Left ventricle myocardium inferior (tissue), 1 donor: Measurements from ENCODE around the gene DVL2. TPM values are rescaled to one million over a fixed set of nuclear protein-coding genes. Genes with fewer than 3 reads are reported as not detected.

ENCODE experiments used
- DNase-seq: peaks from one replicate; pipeline ENCODE4 v3.0.0-alpha.2; 2020
- H3K27ac ChIP-seq: fragments of 200-600 bp; replicated peaks from 2 replicates; pipeline ENCODE4 v1.8.0; 2021
- H3K27me3 ChIP-seq: fragments of 200-600 bp; 2 replicates; pipeline ENCODE4 v1.8.0; 2021; ENCODE audit warnings: low read depth
- H3K36me3 ChIP-seq: fragments of 200-600 bp; 2 replicates; pipeline ENCODE4 v1.8.0; 2021
- H3K4me1 ChIP-seq: fragments of 200-600 bp; 2 replicates; pipeline ENCODE4 v1.8.0; 2021
- H3K4me3 ChIP-seq: fragments of 200-600 bp; 2 replicates; pipeline ENCODE4 v1.8.0; 2021; ENCODE audit warnings: mild to moderate bottlenecking, moderate library complexity
- H3K9me3 ChIP-seq: fragments of 200-600 bp; replicated peaks from 2 replicates; pipeline ENCODE4 v1.8.0; 2021
- CTCF ChIP-seq: fragments of 200-600 bp; IDR thresholded peaks from 2 replicates; pipeline ENCODE4 v1.8.0; 2021; ENCODE audit warnings: antibody characterized with exemption, mild to moderate bottlenecking, borderline replicate concordance
- intact Hi-C: fragments of 100-400 bp; cut with micrococcal nuclease; formaldehyde crosslinking; loops from one replicate; pipeline ENCODE4 v1.11.0; 2022
- total RNA-seq: library from RNA; stranded (reverse); fragmentation: NEBNext Ultra II Directional; extraction: Animal tissue kit (Norgen Biotek cat#: 25700); gene quantifications from one replicate; pipeline ENCODE4 v1.2.1, GENCODE V29; 2021
- donor health status: DM: no; HTN: yes; CAD: no; lungs with severe emphysema.

Gene DVL2
- total RNA-seq, 1 donor from 2014 or later = 19.8 TPM

DNA sequence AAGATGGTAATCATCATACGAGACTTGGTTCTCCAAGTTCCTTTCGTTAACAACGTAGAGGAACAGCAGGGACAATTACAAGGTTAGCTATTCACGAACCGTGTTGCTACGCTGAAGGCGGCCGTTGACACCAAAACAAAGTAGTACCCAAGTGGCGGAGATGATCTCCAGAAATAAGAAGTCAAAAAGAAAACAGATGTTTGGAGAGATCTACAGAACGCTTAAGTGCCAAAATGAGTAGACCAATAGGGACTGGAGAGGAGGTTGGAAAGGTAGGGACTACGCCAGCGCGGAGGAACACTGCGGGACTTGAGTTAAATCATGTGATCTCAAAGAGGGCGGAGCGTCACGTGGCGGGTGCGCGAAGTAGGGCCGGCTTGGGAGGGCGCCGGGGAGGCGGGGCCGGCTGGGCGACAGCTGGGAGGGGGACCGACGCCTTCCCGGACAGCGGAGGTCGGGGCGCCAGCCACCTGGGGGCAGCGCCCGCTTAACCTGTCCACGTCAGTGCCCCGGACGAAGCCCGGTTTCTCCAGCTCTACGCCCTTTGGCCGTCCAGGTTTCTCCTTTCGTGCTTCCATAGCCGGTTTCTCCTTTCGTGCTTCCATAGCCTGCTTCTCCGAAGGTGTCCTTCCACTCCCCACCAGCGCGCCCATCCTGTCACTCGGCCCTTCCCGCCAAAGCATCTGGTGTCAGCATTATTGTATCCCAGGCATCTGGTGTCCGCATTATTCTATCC lies 8.6 kb upstream of the DVL2 start:
- H3K27ac ChIP-seq = peak overlapping the region; percentile 99
- TF ChIP-seq CTCF = no peak
- no peaks in the 10 kb centered on the region for H3K27me3 ChIP-seq
- H3K4me1 ChIP-seq = peaks cover 45% of the 10 kb centered on the region
- no peaks in the 10 kb centered on the region for H3K9me3 ChIP-seq
- DNase-seq = peak; percentile 97
- intact Hi-C loops = no loop called here
- H3K4me3 ChIP-seq = peak overlapping the region; percentile 97
- peaks cover 48% of the 10 kb centered on the region for H3K36me3 ChIP-seq

GRCh38 chr17:7241783-7242716 lies 7.7 kb upstream of the DVL2 start, which contains the start of gene GABARAP:
GABARAP (minus strand) TSS chr17:7242449; CDS start chr17:7242330, 119 bp downstream.
- intact Hi-C loops = no loop called here
- no peak for TF ChIP-seq CTCF
- H3K4me3 ChIP-seq = peak within 1 kb of the TSS; percentile 97
- H3K4me1 ChIP-seq = peaks cover 52% of the 10 kb centered on the region
- H3K9me3 ChIP-seq = no peaks in the 10 kb centered on the region
- peak within 1 kb of the TSS; percentile 99 for H3K27ac ChIP-seq
- H3K27me3 ChIP-seq = no peaks in the 10 kb centered on the region
- H3K36me3 ChIP-seq = peaks cover 47% of the 10 kb centered on the region
- DNase-seq = peak; percentile 95

GRCh38 chr17:7241090-7241733 lies 6.9 kb upstream of the DVL2 start:
- no peaks in the 10 kb centered on the region for H3K9me3 ChIP-seq
- H3K4me3 ChIP-seq = peak overlapping the region; percentile 97
- H3K27me3 ChIP-seq = no peaks in the 10 kb centered on the region
- TF ChIP-seq CTCF = no peak
- intact Hi-C loops = no loop called here
- no peak for DNase-seq
- peaks cover 47% of the 10 kb centered on the region for H3K36me3 ChIP-seq
- peak overlapping the region; percentile 99 for H3K27ac ChIP-seq
- peaks cover 57% of the 10 kb centered on the region for H3K4me1 ChIP-seq

DNA sequence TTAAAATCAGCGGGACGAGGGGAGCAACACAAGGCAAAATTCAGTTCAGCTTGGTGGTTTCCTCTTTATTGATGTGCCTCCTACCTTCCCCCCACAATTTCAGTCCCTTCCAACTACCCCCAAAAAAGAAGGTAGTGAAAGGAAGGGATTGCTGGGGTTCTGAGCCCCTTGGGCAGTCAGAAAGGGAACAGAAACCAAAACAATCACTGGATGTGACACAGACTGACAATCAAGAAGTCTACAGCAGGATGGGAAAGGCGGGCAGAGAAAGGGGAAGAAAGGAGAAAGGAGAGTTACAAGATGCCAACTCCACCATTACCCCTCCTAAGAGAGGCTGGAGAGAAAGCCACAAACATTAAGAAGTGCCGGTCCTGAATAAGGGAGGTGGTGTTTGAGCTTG lies 6.1 kb upstream of the DVL2 start:
- intact Hi-C loops = no loop called here
- Histone ChIP-seq H3K4me3 (peak overlapping the region; percentile 97), H3K4me1 (peaks cover 63% of the 10 kb centered on the region), H3K9me3 (no peaks in the 10 kb centered on the region), H3K36me3 (peaks cover 47% of the 10 kb centered on the region), H3K27me3 (no peaks in the 10 kb centered on the region), H3K27ac (peak overlapping the region; percentile 99)
- no peak for TF ChIP-seq CTCF
- DNase-seq = no peak
